Jurkat, Clone E6-1 (cell line): Measurements from ENCODE around the gene MZF1.

ENCODE experiments used
- DNase-seq: peaks from one replicate; pipeline ENCODE4 v3.0.0-alpha.2; 2011; ENCODE audit warnings: low read depth, low spot score
- H3K4me3 ChIP-seq: 2 replicates; pipeline ENCODE4 v1.5.1; 2011; ENCODE audit warnings: mild to moderate bottlenecking, low read length, control low read depth, moderate library complexity

Gene MZF1

GRCh38 chr19:58571575-58571947 lies 1.6 kb downstream of the MZF1 start:
- no peak overlapping the region for H3K4me3 ChIP-seq
- DNase-seq = no peak

GRCh38 chr19:58570770-58571574 lies 2.2 kb downstream of the MZF1 start:
- no peak overlapping the region for H3K4me3 ChIP-seq
- no peak for DNase-seq

- no peak for DNase-seq
- H3K4me3 ChIP-seq = no peak overlapping the region
Observed at GRCh38 chr19:58569943-58570670, 3.0 kb downstream of the MZF1 start.

- no peak for DNase-seq
- no peak overlapping the region for H3K4me3 ChIP-seq
Observed at GRCh38 chr19:58569191-58569942, 3.8 kb downstream of the MZF1 start.

- DNase-seq = no peak
Observed at GRCh38 chr19:58568453-58569130, 4.5 kb downstream of the MZF1 start.

GRCh38 chr19:58566989-58567388 lies 6.1 kb downstream of the MZF1 start:
- H3K4me3 ChIP-seq = no peak overlapping the region
- DNase-seq = no peak

More at GRCh38 chr19:58568453-58569130, 4.5 kb downstream of the MZF1 start:
- H3K4me3 ChIP-seq = no peak overlapping the region

- no peak for DNase-seq
Observed at GRCh38 chr19:58563823-58564222, 9.3 kb downstream of the MZF1 start.

GRCh38 chr19:58563034-58563573 lies 10.0 kb downstream of the MZF1 start:
- no peak for DNase-seq
- no peak overlapping the region for H3K4me3 ChIP-seq

More at GRCh38 chr19:58563823-58564222, 9.3 kb downstream of the MZF1 start:
- H3K4me3 ChIP-seq = no peak overlapping the region

- DNase-seq = no peak
- H3K4me3 ChIP-seq = no peak overlapping the region
Observed at GRCh38 chr19:58562122-58563033, 10.8 kb downstream of the MZF1 start.

- no peak overlapping the region for H3K4me3 ChIP-seq
- no peak for DNase-seq
Observed at GRCh38 chr19:58561373-58562121, 11.6 kb downstream of the MZF1 start.

GRCh38 chr19:58560921-58561320 lies 12.2 kb downstream of the MZF1 start:
- no peak overlapping the region for H3K4me3 ChIP-seq
- DNase-seq = no peak

- no peak for DNase-seq
- H3K4me3 ChIP-seq = peak overlapping the region; percentile 99
Observed at GRCh38 chr19:58560007-58560887, 12.9 kb downstream of the MZF1 start.

GRCh38 chr19:58559275-58560006 lies 13.7 kb downstream of the MZF1 start:
- H3K4me3 ChIP-seq = peak overlapping the region; percentile 99

GRCh38 chr19:58558623-58559274 lies 14.4 kb downstream of the MZF1 start:
- peak overlapping the region; percentile 99 for H3K4me3 ChIP-seq
- DNase-seq = peak; percentile 97

More at GRCh38 chr19:58559275-58560006, 13.7 kb downstream of the MZF1 start:
- DNase-seq = peak; percentile 75

- peak within 1 kb of the TSS; percentile 99 for H3K4me3 ChIP-seq
- no peak for DNase-seq
Observed at GRCh38 chr19:58558066-58558622, 15.0 kb downstream of the MZF1 start, which contains the start of gene UBE2M. Gene UBE2M, minus strand, starts transcription at chr19:58558611. Its CDS starts 230 bp downstream, at chr19:58558381.
